Stomach smooth muscle (tissue), 2 donors: Measurements from ENCODE around the gene G6PC3.

ENCODE experiments used
- H3K27ac ChIP-seq: one replicate; pipeline ENCODE4 v1.7.0; 2013; ENCODE audit warnings: mild to moderate bottlenecking, low read length, inconsistent platforms
- H3K27me3 ChIP-seq, 2 donors: one replicate each; pipeline ENCODE4 v1.7.0; 2013; ENCODE audit warnings: low read length in 2 of 2; ENCODE audit not compliant: insufficient read depth in 2 of 2, control insufficient read depth in 1 of 2
- H3K36me3 ChIP-seq, 2 donors: one replicate each; pipeline ENCODE4 v1.7.0; 2013; ENCODE audit warnings: low read length in 2 of 2; ENCODE audit not compliant: control insufficient read depth in 2 of 2, insufficient read depth in 2 of 2
- H3K4me1 ChIP-seq: one replicate; pipeline ENCODE4 v1.7.0; 2013; ENCODE audit warnings: low read length; ENCODE audit not compliant: control insufficient read depth, insufficient read depth
- H3K4me3 ChIP-seq, 2 donors: one replicate each; pipeline ENCODE4 v1.7.0; 2013; ENCODE audit warnings: low read length in 2 of 2
- H3K9ac ChIP-seq, 2 donors: one replicate each; pipeline ENCODE4 v1.7.0; 2013; ENCODE audit warnings: low read length in 2 of 2, mild to moderate bottlenecking in 1 of 2
- H3K9me3 ChIP-seq, 2 donors: one replicate each; pipeline ENCODE4 v1.7.0; 2013; ENCODE audit warnings: low read length in 2 of 2; ENCODE audit not compliant: control insufficient read depth in 2 of 2
- donor health status: healthy.
- donor health status: Pancreatic carcinoma.

Gene G6PC3

GRCh38 chr17:44110011-44110686, 39.6 kb downstream of the G6PC3 start:
- Histone ChIP-seq H3K9ac (peak overlapping the region; percentile 54 to 69), H3K36me3 (peaks cover 3 to 10% of the 10 kb centered on the region in 2 donors), H3K9me3 (no peaks in the 10 kb centered on the region), H3K27ac (peak overlapping the region; percentile 85), H3K27me3 (no peaks in the 10 kb centered on the region), H3K4me3 (peak overlapping the region; percentile 42 to 81), H3K4me1 (peaks cover 97% of the 10 kb centered on the region)

DNA sequence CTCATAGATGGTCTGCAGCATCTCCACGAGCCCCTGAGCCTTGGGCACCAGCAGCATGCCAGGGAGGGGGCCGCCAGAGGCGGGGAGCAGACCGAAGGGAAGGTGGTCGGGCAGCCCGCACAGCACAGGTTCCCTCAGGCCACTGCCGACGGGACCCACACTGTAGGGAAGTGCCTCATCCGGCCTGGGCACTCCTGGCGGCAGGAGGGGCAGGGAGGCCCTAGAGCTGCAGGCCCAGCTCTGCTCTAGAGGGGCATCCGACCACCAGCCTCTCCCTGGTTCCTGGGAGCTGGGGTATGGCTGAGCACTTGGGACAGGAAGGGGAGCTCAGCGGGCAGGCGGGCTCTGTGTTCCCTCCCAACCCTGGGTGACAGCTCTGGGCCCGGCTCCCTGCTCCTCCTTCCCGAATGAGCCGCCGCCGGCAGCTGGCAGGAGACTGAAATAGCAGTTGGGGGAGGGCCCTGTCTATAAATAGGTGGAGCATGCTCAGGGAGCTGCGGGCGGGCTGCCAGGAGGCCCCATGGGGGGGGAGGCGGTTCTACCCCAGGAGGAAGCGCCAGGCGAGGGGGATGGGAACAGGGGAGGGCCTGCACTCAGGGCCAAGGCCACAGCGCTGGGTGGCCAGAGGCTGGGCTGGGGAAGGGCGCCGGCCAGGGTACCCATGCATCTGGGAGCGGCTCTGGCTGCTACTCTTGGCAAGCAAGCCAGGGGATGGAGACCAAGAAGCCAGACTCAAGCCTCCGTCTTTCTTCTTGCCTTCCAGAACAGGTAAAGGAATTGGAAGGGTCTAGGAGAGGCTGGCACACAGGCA, 40.5 kb downstream of the G6PC3 start:
- Histone ChIP-seq H3K27me3 (no peaks in the 10 kb centered on the region), H3K9ac (peak overlapping the region; percentile 54 to 69), H3K4me3 (peak overlapping the region; percentile 42 to 81), H3K9me3 (no peaks in the 10 kb centered on the region), H3K4me1 (peaks cover 97% of the 10 kb centered on the region), H3K27ac (peak overlapping the region; percentile 85), H3K36me3 (peaks cover 3 to 10% of the 10 kb centered on the region in 2 donors)

GRCh38 chr17:44111777-44112176, 41.2 kb downstream of the G6PC3 start:
- peaks cover 8 to 16% of the 10 kb centered on the region in 2 donors for H3K36me3 ChIP-seq

GRCh38 chr17:44112284-44113280, 42.0 kb downstream of the G6PC3 start:
- peak overlapping the region in 1 of 2 donors; percentile 29 for H3K4me3 ChIP-seq
- peaks cover 13 to 22% of the 10 kb centered on the region in 2 donors for H3K36me3 ChIP-seq
- no peaks in the 10 kb centered on the region for H3K27me3 ChIP-seq
- no peak overlapping the region for H3K9ac ChIP-seq
- peaks cover 88% of the 10 kb centered on the region for H3K4me1 ChIP-seq
- H3K9me3 ChIP-seq = no peaks in the 10 kb centered on the region
- H3K27ac ChIP-seq = peak overlapping the region; percentile 31

More at GRCh38 chr17:44111777-44112176, 41.2 kb downstream of the G6PC3 start:
- no peaks in the 10 kb centered on the region for H3K27me3 ChIP-seq
- H3K9ac ChIP-seq = peak overlapping the region in 1 of 2 donors; percentile 2
- no peaks in the 10 kb centered on the region for H3K9me3 ChIP-seq
- peaks cover 92% of the 10 kb centered on the region for H3K4me1 ChIP-seq
- H3K4me3 ChIP-seq = peak overlapping the region in 1 of 2 donors; percentile 81
- peak overlapping the region; percentile 31 for H3K27ac ChIP-seq

DNA sequence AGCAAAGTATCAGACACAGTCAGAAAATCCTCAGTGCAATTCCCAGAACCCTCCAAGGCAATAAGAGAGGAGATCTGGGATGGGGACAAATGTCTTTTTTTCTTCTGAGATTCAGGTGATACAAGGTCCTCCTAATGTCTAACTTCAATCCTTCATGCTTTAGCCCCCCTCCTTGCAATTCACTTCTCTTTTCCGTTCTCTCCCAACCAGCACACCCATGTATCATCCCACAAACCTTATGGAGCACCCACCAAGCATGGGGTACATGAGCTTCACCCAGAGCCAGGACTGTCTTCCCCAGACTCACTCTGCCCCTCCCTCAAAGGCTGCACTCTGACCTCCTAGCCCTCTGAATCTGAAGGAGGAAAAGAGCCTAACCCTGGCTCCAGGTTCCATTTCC, 42.8 kb downstream of the G6PC3 start:
- H3K9ac ChIP-seq = no peak overlapping the region
- H3K9me3 ChIP-seq = no peaks in the 10 kb centered on the region
- H3K4me3 ChIP-seq = no peak overlapping the region
- H3K27me3 ChIP-seq = no peaks in the 10 kb centered on the region
- peaks cover 13 to 23% of the 10 kb centered on the region in 2 donors for H3K36me3 ChIP-seq
- peaks cover 80% of the 10 kb centered on the region for H3K4me1 ChIP-seq
- H3K27ac ChIP-seq = peak overlapping the region; percentile 31

GRCh38 chr17:44113868-44114840, 43.6 kb downstream of the G6PC3 start:
- Histone ChIP-seq H3K4me3 (no peak overlapping the region), H3K27ac (no peak overlapping the region), H3K9ac (no peak overlapping the region)

DNA sequence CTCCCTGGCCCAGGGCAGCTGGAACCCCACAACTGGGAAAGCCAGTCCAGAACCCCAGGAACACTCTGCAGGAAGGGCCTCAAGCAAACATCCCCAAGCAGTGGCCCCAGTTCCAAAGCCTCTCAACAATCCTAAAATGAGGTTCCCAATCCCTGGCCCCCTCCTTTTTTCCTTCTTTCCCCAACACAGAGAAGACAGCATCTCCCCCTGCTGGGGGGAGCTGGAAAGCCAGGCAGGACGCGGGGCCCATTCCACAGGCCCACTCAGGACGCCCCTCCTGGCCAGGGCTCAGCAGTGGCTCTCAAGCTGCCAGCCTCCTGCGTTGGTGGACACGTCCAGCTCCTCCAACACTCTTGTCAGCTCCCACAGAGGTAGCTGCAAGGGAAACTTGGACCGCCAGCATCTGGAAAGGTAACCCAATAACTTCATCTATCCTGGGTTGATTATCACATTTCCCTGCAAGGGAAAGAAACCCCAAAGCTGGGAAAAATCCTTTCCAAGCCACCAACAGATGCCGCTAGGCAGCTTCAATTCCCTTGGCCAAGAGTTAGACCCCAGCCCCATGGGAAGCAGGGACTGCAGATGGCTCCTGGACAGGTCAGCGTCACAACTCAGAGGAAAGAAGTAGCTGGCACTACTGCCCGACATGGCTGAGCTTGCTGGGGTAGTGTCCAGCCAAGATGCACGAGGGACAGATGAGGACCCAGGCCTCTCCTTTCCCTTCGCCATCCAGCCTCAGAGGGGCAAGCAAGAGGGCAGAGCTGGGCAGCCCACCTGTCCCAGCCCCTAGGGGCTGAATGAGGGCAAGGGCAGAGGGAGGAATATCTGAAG, 45.3 kb downstream of the G6PC3 start:
- H3K36me3 ChIP-seq = peaks cover 13 to 23% of the 10 kb centered on the region in 2 donors
- H3K4me3 ChIP-seq = no peak overlapping the region
- H3K4me1 ChIP-seq = peaks cover 79% of the 10 kb centered on the region
- H3K27me3 ChIP-seq = no peaks in the 10 kb centered on the region
- no peak overlapping the region for H3K9ac ChIP-seq
- H3K9me3 ChIP-seq = no peaks in the 10 kb centered on the region
- H3K27ac ChIP-seq = no peak overlapping the region

More at GRCh38 chr17:44113868-44114840, 43.6 kb downstream of the G6PC3 start:
- Histone ChIP-seq H3K36me3 (peaks cover 13 to 23% of the 10 kb centered on the region in 2 donors), H3K27me3 (no peaks in the 10 kb centered on the region), H3K9me3 (no peaks in the 10 kb centered on the region), H3K4me1 (peaks cover 81% of the 10 kb centered on the region)

GRCh38 chr17:44117351-44117750, 46.8 kb downstream of the G6PC3 start:
- H3K9ac ChIP-seq = no peak overlapping the region
- H3K4me1 ChIP-seq = peaks cover 81% of the 10 kb centered on the region
- H3K27me3 ChIP-seq = no peaks in the 10 kb centered on the region
- peaks cover 13 to 23% of the 10 kb centered on the region in 2 donors for H3K36me3 ChIP-seq
- no peak overlapping the region for H3K4me3 ChIP-seq
- no peaks in the 10 kb centered on the region for H3K9me3 ChIP-seq
- H3K27ac ChIP-seq = no peak overlapping the region
